ENCODE measurements around the gene MSX1.

GRCh38 chr4:4874254-4874653, 14.8 kb downstream of the MSX1 start:
- TF ChIP-seq CTCF (IDR thresholded peaks at IDR 0.05) (no peak), POLR2A (IDR thresholded peaks at IDR 0.05) (no peak)

All from heart left ventricle (tissue), 13 donors.